ENCODE data around the gene CCDC192.

The CCDC192 gene

DNA sequence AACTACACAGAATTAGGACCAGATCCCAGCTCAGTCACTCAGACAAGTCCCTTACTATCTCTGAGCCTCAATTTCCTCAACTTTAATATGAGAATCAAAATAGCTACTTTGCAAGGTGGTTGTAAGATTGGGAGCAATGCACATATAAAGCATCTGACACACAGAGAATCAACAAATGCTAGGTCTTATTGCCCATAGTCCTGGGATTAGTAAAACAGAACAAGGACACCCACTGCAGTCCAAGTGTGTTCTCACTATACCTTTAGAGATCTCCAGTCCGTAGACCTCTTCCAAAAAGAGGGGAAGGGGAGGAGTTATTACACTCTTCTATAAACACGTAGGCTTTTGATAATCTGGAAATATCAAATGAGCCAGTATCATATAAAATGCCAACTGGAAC, 190.0 kb downstream of the CCDC192 start:
- DNase-seq = no peak

GRCh38 chr5:127894461-127894860, 191.3 kb downstream of the CCDC192 start:
- no peak for DNase-seq

- no peak for DNase-seq
Observed at GRCh38 chr5:127898551-127899213, 195.5 kb downstream of the CCDC192 start.

GRCh38 chr5:127899214-127899610, 196.0 kb downstream of the CCDC192 start:
- DNase-seq = no peak

- DNase-seq = no peak
Observed at GRCh38 chr5:127906562-127907204, 203.5 kb downstream of the CCDC192 start.

DNA sequence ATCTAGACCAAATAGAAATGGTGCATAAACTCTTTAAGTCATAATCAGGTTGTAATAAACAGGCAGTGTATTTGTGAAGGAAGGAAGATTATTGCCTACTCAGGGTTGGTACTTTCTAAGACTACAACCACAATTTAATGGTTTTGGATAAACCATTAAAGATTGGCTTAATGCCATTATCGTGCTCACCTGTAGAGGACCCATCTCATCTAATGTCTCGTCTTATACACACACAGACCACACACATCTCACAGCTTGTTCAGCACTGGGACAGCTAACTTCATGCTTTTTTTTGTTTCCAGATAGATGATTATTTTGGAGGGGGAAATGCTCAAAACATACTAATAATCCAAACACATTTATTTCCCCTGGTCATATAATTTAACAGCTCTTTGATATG, 204.7 kb downstream of the CCDC192 start:
- DNase-seq = no peak

GRCh38 chr5:127909066-127909465, 205.9 kb downstream of the CCDC192 start:
- no peak for DNase-seq

GRCh38 chr5:127909821-127910220, 206.6 kb downstream of the CCDC192 start:
- no peak for DNase-seq

- DNase-seq = no peak
Observed at GRCh38 chr5:127910307-127910956, 207.2 kb downstream of the CCDC192 start.

- DNase-seq = no peak
Observed at GRCh38 chr5:127911619-127912018, 208.4 kb downstream of the CCDC192 start.

DNA sequence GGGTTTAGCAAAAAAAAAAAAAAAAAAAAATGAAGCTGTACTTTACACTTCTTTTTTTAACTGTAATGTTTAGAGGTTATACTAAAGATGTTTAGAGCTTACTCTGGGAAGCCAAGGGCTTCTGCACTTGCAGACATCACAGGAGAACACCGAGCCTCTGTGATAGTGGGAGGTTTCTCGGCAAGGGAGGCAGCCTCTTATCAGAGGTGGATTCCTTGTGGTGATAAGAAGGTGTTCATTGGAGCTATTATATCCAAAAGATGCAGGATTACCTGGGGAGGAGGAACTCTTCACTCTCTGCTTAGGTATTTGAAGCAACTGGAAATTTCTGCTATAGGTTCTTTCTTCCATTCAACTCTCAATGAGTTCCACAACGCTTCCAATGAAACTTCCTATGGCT, 209.2 kb downstream of the CCDC192 start:
- no peak for DNase-seq

DNA sequence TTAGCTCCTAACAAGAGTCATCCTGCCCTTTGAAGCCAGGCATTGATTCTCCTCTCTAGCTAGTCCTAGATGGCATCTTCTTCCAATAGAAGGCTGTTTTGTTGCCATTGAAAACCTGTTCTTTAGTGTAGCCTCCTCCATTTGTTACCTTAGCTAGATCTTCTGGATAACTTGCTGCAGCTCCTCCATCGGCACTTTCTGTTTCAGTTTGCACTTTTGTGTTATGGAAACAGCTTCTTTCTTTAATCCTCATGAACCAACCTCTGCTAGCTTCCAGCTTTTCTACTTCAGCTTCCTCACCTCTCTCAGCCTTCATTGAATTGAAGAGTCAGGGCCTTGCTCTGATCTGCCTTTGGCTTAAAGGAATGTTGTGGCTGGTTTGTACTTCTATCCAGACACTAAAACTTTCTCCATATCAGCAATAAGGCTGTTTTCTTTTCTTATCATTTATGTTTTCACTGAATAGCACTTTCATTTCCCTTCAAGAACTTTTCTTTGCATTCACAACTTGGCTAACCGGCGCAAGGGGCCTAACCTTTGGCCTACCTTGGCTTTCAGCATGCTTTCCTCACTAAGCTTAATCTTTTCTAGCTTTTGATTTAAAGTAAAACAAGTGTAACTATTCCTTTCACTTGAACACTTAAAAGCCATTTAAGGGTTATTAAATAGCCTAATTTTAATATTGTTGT, 213.8 kb downstream of the CCDC192 start:
- DNase-seq = no peak

- DNase-seq = no peak
Observed at GRCh38 chr5:127919006-127919796, 216.0 kb downstream of the CCDC192 start.

DNA sequence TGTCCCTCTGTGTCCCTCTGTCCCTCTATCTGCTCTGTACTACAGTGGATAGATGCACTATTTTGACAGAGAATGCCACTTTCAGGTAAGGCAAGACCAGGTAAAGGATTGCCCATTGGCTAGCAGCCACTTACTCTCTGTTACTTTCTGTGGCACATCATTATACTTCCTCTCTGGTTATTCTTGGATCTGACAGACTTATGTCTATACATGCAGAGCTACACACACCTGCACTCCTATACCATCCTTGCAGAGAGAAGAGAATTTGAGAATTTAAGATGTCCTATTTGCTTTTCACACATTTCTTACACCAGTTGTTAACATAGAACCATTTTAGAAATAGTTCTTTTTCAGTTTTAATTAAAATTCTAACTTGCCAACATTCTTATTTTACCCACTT, 216.6 kb downstream of the CCDC192 start:
- DNase-seq = no peak

GRCh38 chr5:127920936-127921335, 217.7 kb downstream of the CCDC192 start:
- no peak for DNase-seq

DNA sequence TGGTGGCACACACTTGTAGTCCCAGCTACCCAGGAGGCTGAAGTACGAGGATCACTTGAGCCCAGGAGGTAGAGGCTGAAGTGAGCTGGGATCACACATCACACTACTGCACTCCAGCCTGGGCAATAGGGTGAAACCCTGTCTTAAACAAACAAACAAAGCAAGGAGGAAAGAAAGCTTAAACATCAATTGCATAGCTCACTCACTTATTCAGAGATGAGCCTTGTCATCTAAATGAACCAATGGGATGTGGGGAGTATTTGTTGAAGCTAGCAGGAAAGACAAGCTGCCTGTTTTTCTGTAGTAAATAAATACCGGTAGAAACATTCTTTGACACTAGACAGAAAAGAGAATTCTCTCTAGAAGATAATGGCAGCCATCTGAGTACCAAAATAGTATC, 219.4 kb downstream of the CCDC192 start:
- DNase-seq = no peak

- no peak for DNase-seq
Observed at GRCh38 chr5:127923804-127924570, 220.8 kb downstream of the CCDC192 start.

GRCh38 chr5:127924606-127925005, 221.4 kb downstream of the CCDC192 start:
- DNase-seq = no peak

DNA sequence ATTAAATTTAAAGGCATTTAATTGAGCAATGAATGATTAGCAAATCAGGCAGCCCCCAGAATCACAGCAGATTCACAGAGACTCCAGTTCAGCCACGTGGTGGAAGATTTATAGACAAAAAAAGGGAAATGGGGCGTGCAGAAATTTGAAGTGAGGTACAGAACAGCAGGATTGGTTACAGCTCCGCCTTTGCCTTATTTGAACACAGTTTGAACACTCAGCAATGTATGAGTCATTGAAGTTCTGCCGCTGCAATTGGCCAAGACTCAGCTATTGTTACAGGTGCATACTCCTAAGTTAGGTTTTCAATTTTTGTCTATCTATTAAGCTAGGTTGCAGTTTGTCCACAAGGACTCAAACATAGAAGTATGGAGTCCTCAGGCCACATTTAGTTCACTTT, 222.7 kb downstream of the CCDC192 start:
- no peak for DNase-seq

GRCh38 chr5:127926974-127927373, 223.8 kb downstream of the CCDC192 start:
- no peak for DNase-seq

- DNase-seq = no peak
Observed at GRCh38 chr5:127928053-127928452, 224.9 kb downstream of the CCDC192 start.

- DNase-seq = no peak
Observed at GRCh38 chr5:127930311-127930710, 227.1 kb downstream of the CCDC192 start.
